Activated CD4-positive, alpha-beta T cell treated with anti-CD3 and anti-CD28 coated beads, Interleukin-2, amount 10 ng/mL, durations not matched to agents 7 days and 5 days (primary cell): Measurements from ENCODE around the gene ZNF692. TPM values are rescaled to one million over a fixed set of nuclear protein-coding genes. Genes with fewer than 3 reads are reported as not detected.
"Not testable (repeated sequence)": the region's sequence is repeated elsewhere in the genome, so short reads cannot be mapped to it uniquely, and the experiment has no call there.

Source experiments
- CTCF ChIA-PET: fragments of 350-600 bp; sonication (Branson Sonifier 250); formaldehyde crosslinking; loops from one replicate; lab custom pipeline; 2021; ENCODE audit warnings: antibody characterized with exemption; lab: Charles Lee
- POLR2A ChIA-PET: fragments of 350-600 bp; sonication (Branson Sonifier 250); formaldehyde crosslinking; loops from one replicate; lab custom pipeline; 2021; ENCODE audit warnings: antibody characterized with exemption; lab: Charles Lee
- DNase-seq: peaks from one replicate; pipeline ENCODE4 v3.0.0-alpha.2; 2020
- H3K27ac Mint-ChIP-seq: one replicate; pipeline ENCODE4 v1.8.0; 2021; ENCODE audit warnings: mild to moderate bottlenecking, moderate library complexity, mixed read lengths
- H3K27me3 Mint-ChIP-seq: one replicate; pipeline ENCODE4 v1.8.0; 2021; ENCODE audit warnings: mixed read lengths
- H3K36me3 Mint-ChIP-seq: one replicate; pipeline ENCODE4 v1.8.0; 2021; ENCODE audit warnings: low read depth, mixed read lengths
- H3K4me1 Mint-ChIP-seq: one replicate; pipeline ENCODE4 v1.8.0; 2021; ENCODE audit warnings: mixed read lengths
- H3K4me3 Mint-ChIP-seq: one replicate; pipeline ENCODE4 v1.8.0; 2021; ENCODE audit warnings: mild to moderate bottlenecking, moderate library complexity, mixed read lengths
- H3K9me3 Mint-ChIP-seq: one replicate; pipeline ENCODE4 v1.8.0; 2021; ENCODE audit warnings: mixed read lengths
- total RNA-seq, 2 experiments: library from RNA; stranded (reverse); gene quantifications; one replicate each; pipeline ENCODE4 v1.2.3, GENCODE V29; 2021

ZNF692 gene
- total RNA-seq, 2 experiments from 2014 or later: 55.5 to 57.6 TPM

- no peak overlapping the region for H3K27ac Mint-ChIP-seq
- no peaks in the 10 kb centered on the region for H3K4me1 Mint-ChIP-seq
- peaks cover 25% of the 10 kb centered on the region for H3K27me3 Mint-ChIP-seq
- no peaks in the 10 kb centered on the region for H3K36me3 Mint-ChIP-seq
- no peak for DNase-seq
- no peaks in the 10 kb centered on the region for H3K9me3 Mint-ChIP-seq
- POLR2A ChIA-PET: no interaction called here
- H3K4me3 Mint-ChIP-seq: no peak overlapping the region
- CTCF ChIA-PET: no interaction called here
Observed at GRCh38 chr1:248891758-248892157, 32.9 kb upstream of the ZNF692 start.

GRCh38 chr1:248890549-248891498 is 31.9 kb upstream of the ZNF692 start:
- H3K27ac Mint-ChIP-seq: no peak overlapping the region

GRCh38 chr1:248889914-248890243 is 31.0 kb upstream of the ZNF692 start:
- H3K9me3 Mint-ChIP-seq, DNase-seq, POLR2A ChIA-PET, CTCF ChIA-PET, H3K27ac Mint-ChIP-seq, H3K4me3 Mint-ChIP-seq, H3K4me1 Mint-ChIP-seq, H3K36me3 Mint-ChIP-seq: not testable (repeated sequence)
- peaks cover 30% of the 10 kb centered on the region for H3K27me3 Mint-ChIP-seq

More at GRCh38 chr1:248890549-248891498, 31.9 kb upstream of the ZNF692 start:
- no peaks in the 10 kb centered on the region for H3K36me3 Mint-ChIP-seq
- ChIA-PET CTCF (no interaction called here), POLR2A (no interaction called here)
- DNase-seq: no peak
- no peaks in the 10 kb centered on the region for H3K9me3 Mint-ChIP-seq
- no peaks in the 10 kb centered on the region for H3K4me1 Mint-ChIP-seq
- H3K27me3 Mint-ChIP-seq: peaks cover 27% of the 10 kb centered on the region
- H3K4me3 Mint-ChIP-seq: no peak overlapping the region

GRCh38 chr1:248886237-248886895 is 27.5 kb upstream of the ZNF692 start:
- Mint-ChIP-seq H3K9me3 (no peaks in the 10 kb centered on the region), H3K4me3 (no peak overlapping the region), H3K27ac (no peak overlapping the region), H3K36me3 (no peaks in the 10 kb centered on the region), H3K4me1 (no peaks in the 10 kb centered on the region), H3K27me3 (peaks cover 8% of the 10 kb centered on the region)
- no peak for DNase-seq
- ChIA-PET CTCF (interaction anchor here (0.7 to 1.0 kb wide), 2 partner anchors 10 to 23 kb away, joined by 3 to 4 read pairs; no protein-coding TSS in a partner anchor), POLR2A (no interaction called here)

GRCh38 chr1:248885646-248886045 is 26.8 kb upstream of the ZNF692 start:
- ChIA-PET CTCF (interaction anchor here (1.0 kb wide), 1 partner anchor 23 kb away, joined by 4 read pairs; no protein-coding TSS in a partner anchor), POLR2A (no interaction called here)
- DNase-seq: no peak
- Mint-ChIP-seq H3K27me3 (peaks cover 11% of the 10 kb centered on the region), H3K4me1 (no peaks in the 10 kb centered on the region), H3K27ac (no peak overlapping the region), H3K4me3 (no peak overlapping the region), H3K36me3 (no peaks in the 10 kb centered on the region), H3K9me3 (no peaks in the 10 kb centered on the region)

GRCh38 chr1:248884632-248885295 is 25.9 kb upstream of the ZNF692 start:
- H3K27ac Mint-ChIP-seq: no peak overlapping the region
- no peaks in the 10 kb centered on the region for H3K36me3 Mint-ChIP-seq
- no peaks in the 10 kb centered on the region for H3K4me1 Mint-ChIP-seq
- DNase-seq: no peak
- POLR2A ChIA-PET: no interaction called here
- CTCF ChIA-PET: interaction anchor here (0.7 kb wide), 1 partner anchor 18 kb away, joined by 3 read pairs; no protein-coding TSS in a partner anchor
- H3K4me3 Mint-ChIP-seq: no peak overlapping the region
- no peaks in the 10 kb centered on the region for H3K9me3 Mint-ChIP-seq
- peaks cover 16% of the 10 kb centered on the region for H3K27me3 Mint-ChIP-seq

- POLR2A ChIA-PET, H3K36me3 Mint-ChIP-seq: not testable (repeated sequence)
- CTCF ChIA-PET: interaction anchor here (1.4 kb wide), 1 partner anchor 24 kb away, joined by 3 read pairs; the partner anchor contains the start of gene ZNF692
Observed at GRCh38 chr1:248882427-248882826, 23.5 kb upstream of the ZNF692 start.

GRCh38 chr1:248881261-248881660 is 22.4 kb upstream of the ZNF692 start:
- Mint-ChIP-seq H3K27ac (no peak overlapping the region), H3K9me3 (no peaks in the 10 kb centered on the region), H3K36me3 (no peaks in the 10 kb centered on the region), H3K4me3 (no peak overlapping the region), H3K4me1 (peaks cover 3% of the 10 kb centered on the region), H3K27me3 (peaks cover 33% of the 10 kb centered on the region)
- ChIA-PET CTCF (interaction anchor here (1.4 kb wide), 1 partner anchor 23 kb away, joined by 3 read pairs; the partner anchor contains the start of gene ZNF692), POLR2A (no interaction called here)
- DNase-seq: no peak

More at GRCh38 chr1:248882427-248882826, 23.5 kb upstream of the ZNF692 start:
- DNase-seq, H3K4me3 Mint-ChIP-seq, H3K9me3 Mint-ChIP-seq, H3K4me1 Mint-ChIP-seq, H3K27ac Mint-ChIP-seq: not testable (repeated sequence)
- H3K27me3 Mint-ChIP-seq: peaks cover 26% of the 10 kb centered on the region

GRCh38 chr1:248873993-248874533 is 15.2 kb upstream of the ZNF692 start:
- POLR2A ChIA-PET: no interaction called here
- peaks cover 24% of the 10 kb centered on the region for H3K4me1 Mint-ChIP-seq
- peak; percentile 78 for DNase-seq
- CTCF ChIA-PET: interaction anchor here (1.1 to 2.8 kb wide), 9 partner anchors 9 to 48 kb away, joined by 3 to 11 read pairs (median 5); partner anchors contain the start of genes PGBD2, SH3BP5L and ZNF692
- H3K27me3 Mint-ChIP-seq: peaks cover 21% of the 10 kb centered on the region
- H3K9me3 Mint-ChIP-seq: no peaks in the 10 kb centered on the region
- H3K4me3 Mint-ChIP-seq: peak overlapping the region; percentile 89
- peak overlapping the region; percentile 92 for H3K27ac Mint-ChIP-seq
- H3K36me3 Mint-ChIP-seq: no peaks in the 10 kb centered on the region

GRCh38 chr1:248873409-248873992 is 14.6 kb upstream of the ZNF692 start:
- Mint-ChIP-seq H3K36me3 (no peaks in the 10 kb centered on the region), H3K4me3 (peak overlapping the region; percentile 89), H3K4me1 (peaks cover 24% of the 10 kb centered on the region), H3K9me3 (no peaks in the 10 kb centered on the region), H3K27me3 (peaks cover 18% of the 10 kb centered on the region), H3K27ac (peak overlapping the region; percentile 92)
- DNase-seq: peak; percentile 86
- ChIA-PET CTCF (interaction anchor here (1.0 to 2.8 kb wide), 8 partner anchors 8 to 48 kb away, joined by 3 to 11 read pairs (median 6); partner anchors contain the start of genes PGBD2, SH3BP5L and ZNF692), POLR2A (interaction anchor here (0.5 kb wide), 1 partner anchor 51 kb away, joined by 4 read pairs; no protein-coding TSS in a partner anchor)

GRCh38 chr1:248872752-248873408 is 14.0 kb upstream of the ZNF692 start:
- no peaks in the 10 kb centered on the region for H3K9me3 Mint-ChIP-seq
- ChIA-PET CTCF (interaction anchor here (1.0 to 2.8 kb wide), 6 partner anchors 8 to 47 kb away, joined by 3 to 11 read pairs (median 8); partner anchors contain the start of genes PGBD2, SH3BP5L and ZNF692), POLR2A (interaction anchor here (0.5 kb wide), 1 partner anchor 51 kb away, joined by 4 read pairs; no protein-coding TSS in a partner anchor)
- H3K4me1 Mint-ChIP-seq: peaks cover 24% of the 10 kb centered on the region
- peaks cover 18% of the 10 kb centered on the region for H3K27me3 Mint-ChIP-seq
- DNase-seq: peak; percentile 44
- H3K4me3 Mint-ChIP-seq: peak overlapping the region; percentile 89
- H3K27ac Mint-ChIP-seq: peak overlapping the region; percentile 92
- no peaks in the 10 kb centered on the region for H3K36me3 Mint-ChIP-seq
